HCEC 1CT (cell line): ENCODE data around the gene AK3.
"Not testable (repeated sequence)": the region's sequence is repeated elsewhere in the genome, so short reads cannot be mapped to it uniquely, and the experiment has no call there.

Experiments
- DNase-seq: peaks from one replicate; pipeline ENCODE4 v3.0.0-alpha.2; 2017

The AK3 gene

GRCh38 chr9:4662989-4663792, 77.8 kb downstream of the AK3 start:
- DNase-seq, result no peak

GRCh38 chr9:4662108-4662988, 78.7 kb downstream of the AK3 start, which contains the start of gene PLPP6:
PLPP6 (plus strand) TSS chr9:4662294; CDS start chr9:4662376, 82 bp downstream.
- DNase-seq, result peak; percentile 84

GRCh38 chr9:4661611-4662010, 79.4 kb downstream of the AK3 start:
- no peak for DNase-seq

GRCh38 chr9:4661165-4661564, 79.8 kb downstream of the AK3 start:
- peak; percentile 59 for DNase-seq

- DNase-seq, result not testable (repeated sequence)
Observed at GRCh38 chr9:4660665-4661064, 80.3 kb downstream of the AK3 start.
